K562 (cell line): ENCODE results near the gene HSPA2. TPM values are rescaled to one million over a fixed set of nuclear protein-coding genes. Genes with fewer than 3 reads are reported as not detected.

ENCODE experiments used
- ATAC-seq: fragments of 200-7000 bp; cut with Tn5 transposase; 3 replicates; pipeline ENCODE4 v1.9.1; 2020; ENCODE audit warnings: moderate library complexity
- BruUV-seq: library from RNA; stranded (reverse); fragments of 400-500 nt; replicated peaks from 2 replicates; lab custom pipeline; 2021; lab: Mats Ljungman, UMichigan
- CTCF ChIA-PET: fragments of 300-600 bp; formaldehyde crosslinking; extraction: SDS; loops from one replicate; lab custom pipeline; 2021; ENCODE audit warnings: low intra/inter-chr PET ratio; lab: Yijun Ruan, JAX
- POLR2A ChIA-PET: fragments of 300-600, 350-650 bp; sonication (Branson Sonifier 250); formaldehyde crosslinking; extraction: SDS; loops from one replicate; lab custom pipeline; 2021; ENCODE audit warnings: antibody characterized with exemption, inconsistent platforms; lab: Yijun Ruan, JAX
- DNase-seq, 4 experiments: peaks; one replicate each; pipeline versions ENCODE4 v3.0.0 to v3.0.0-alpha.2; 2011 to 2018; ENCODE audit warnings: low spot score in 3 of 4, mixed read lengths in 3 of 4; ENCODE audit errors: extremely low read depth in 1 of 4
- FAIRE-seq: peaks from 2 replicates; lab custom pipeline; 2011; peaks lifted over from hg19 to GRCh38; lab: Jason Lieb, UNC
- H2AFZ ChIP-seq: 2 replicates; pipeline ENCODE4 v1.6.0; 2011; ENCODE audit warnings: low read depth, low read length, control low read depth, inconsistent platforms
- H3K27ac ChIP-seq: fragments of 200-600 bp; 3 replicates; pipeline ENCODE4 v1.8.0; 2011; ENCODE audit warnings: low read depth, mild to moderate bottlenecking, control low read depth, inconsistent platforms, low read length, moderate library complexity, mixed read lengths; ENCODE audit errors: extremely low read depth
- H3K27me3 ChIP-seq, 2 experiments: fragments of 300-600 bp in 1 of 2; 2 replicates in 1 of 2; 3 replicates in 1 of 2; pipeline versions ENCODE4 v1.6.0 to v1.8.0; 2011; ENCODE audit warnings: inconsistent platforms in 2 of 2, low read length in 2 of 2, mild to moderate bottlenecking in 1 of 2, mixed read lengths in 1 of 2, moderate library complexity in 1 of 2; ENCODE audit not compliant: control insufficient read depth in 2 of 2, insufficient read depth in 2 of 2
- H3K36me3 ChIP-seq: fragments of 300-600 bp; 3 replicates; pipeline ENCODE4 v1.8.0; 2011; ENCODE audit warnings: mild to moderate bottlenecking, low read length, inconsistent platforms; ENCODE audit not compliant: control insufficient read depth, insufficient read depth
- H3K4me1 ChIP-seq, 2 experiments: fragments of 200-600 bp in 1 of 2; replicated peaks in 1 of 2; 2 replicates in 1 of 2; 3 replicates in 1 of 2; pipeline versions ENCODE4 v1.5.1 to v1.8.0; 2011; ENCODE audit warnings: inconsistent platforms in 2 of 2, low read length in 2 of 2, mild to moderate bottlenecking in 1 of 2, mixed read lengths in 1 of 2, moderate library complexity in 1 of 2; ENCODE audit not compliant: control insufficient read depth in 2 of 2, insufficient read depth in 2 of 2
- H3K4me2 ChIP-seq: 2 replicates; pipeline ENCODE4 v1.6.1; 2011; ENCODE audit warnings: low read length, control low read depth, inconsistent platforms, mixed read lengths; ENCODE audit not compliant: insufficient read depth
- H3K4me3 ChIP-seq: fragments of 200-600 bp; sonication (generic), shearing (Covaris generic); 2 replicates; pipeline ENCODE4 v1.5.1; 2016; ENCODE audit warnings: control low read depth, inconsistent platforms
- H3K79me2 ChIP-seq: fragments of 200-600 bp; 3 replicates; pipeline ENCODE4 v1.8.0; 2011; ENCODE audit warnings: low read length, inconsistent platforms; ENCODE audit not compliant: control insufficient read depth, insufficient read depth
- H3K9ac ChIP-seq, 2 experiments: 2 replicates each; pipeline versions ENCODE4 v1.6.0 to v1.6.1; 2011; ENCODE audit warnings: low read depth in 2 of 2, low read length in 2 of 2, control low read depth in 1 of 2, inconsistent platforms in 1 of 2, mild to moderate bottlenecking in 1 of 2, mixed read lengths in 1 of 2; ENCODE audit not compliant: insufficient read depth in 1 of 2
- H3K9me1 ChIP-seq: one replicate; pipeline ENCODE4 v1.6.0; 2011; ENCODE audit warnings: inconsistent platforms, mild to moderate bottlenecking, low read length, moderate library complexity; ENCODE audit not compliant: control insufficient read depth, insufficient read depth
- H3K9me3 ChIP-seq: replicated peaks from 2 replicates; pipeline ENCODE4 v1.5.1; 2011; ENCODE audit warnings: low read depth, low read length, inconsistent platforms; ENCODE audit not compliant: control insufficient read depth, insufficient read depth
- H4K20me1 ChIP-seq: replicated peaks from 2 replicates; pipeline ENCODE4 v1.6.1; 2011; ENCODE audit warnings: low read length, inconsistent platforms, mixed read lengths; ENCODE audit not compliant: control insufficient read depth, insufficient read depth
- C11orf30 ChIP-seq: fragments of 450-650 bp; IDR thresholded peaks from 2 replicates; pipeline ENCODE4 v1.6.1; 2016; ENCODE audit warnings: low read depth, mild to moderate bottlenecking
- CREBBP ChIP-seq: IDR thresholded peaks from one replicate; pipeline ENCODE4 v1.6.1; 2012; ENCODE audit warnings: low read depth, mild to moderate bottlenecking, control low read depth, inconsistent platforms, low read length
- MCM3 ChIP-seq: fragments of 450-650 bp; IDR thresholded peaks from 2 replicates; pipeline ENCODE4 v1.6.1; 2016
- NFYB ChIP-seq: IDR thresholded peaks from 2 replicates; pipeline ENCODE4 v1.6.1; 2011; ENCODE audit warnings: mild to moderate bottlenecking, moderate library complexity; ENCODE audit not compliant: insufficient read length; ENCODE audit errors: extremely low read depth
- POLR2H ChIP-seq: IDR thresholded peaks from 2 replicates; pipeline ENCODE4 v1.6.1; 2016; ENCODE audit warnings: missing genetic modification characterization, low read depth, mild to moderate bottlenecking, control low read depth, missing compliant biosample characterization, moderate library complexity
- RBBP5 ChIP-seq: fragments of 200-600 bp; sonication (generic); IDR thresholded peaks from 2 replicates; pipeline ENCODE4 v1.6.1; 2012; ENCODE audit warnings: borderline replicate concordance, mild to moderate bottlenecking, low read length, control low read depth, inconsistent platforms; ENCODE audit not compliant: insufficient read depth, poor library complexity, severe bottlenecking
- TEAD1 ChIP-seq, 2 experiments: fragments of 450-650 bp in 1 of 2; sonication (generic) in 1 of 2; formaldehyde crosslinking; IDR thresholded peaks; 2 replicates each; pipeline versions ENCODE4 v1.4.0 to v1.8.0; 2020 to 2022; ENCODE audit warnings: mild to moderate bottlenecking in 2 of 2, missing genetic modification reagents in 1 of 2
- XRCC5 ChIP-seq: fragments of 200-400 bp; formaldehyde crosslinking; IDR thresholded peaks from 2 replicates; pipeline ENCODE4 v1.6.1; 2017; ENCODE audit warnings: low read depth, mild to moderate bottlenecking, low read length
- ZNF197 ChIP-seq: fragments of 200-800 bp; sonication (Bioruptor generic); IDR thresholded peaks from 2 replicates; pipeline ENCODE4 v1.6.1; 2016; ENCODE audit warnings: low read depth, missing genetic modification characterization, missing compliant biosample characterization
- ZNF354B ChIP-seq: fragments of 250-450 bp; sonication (Bioruptor Pico); IDR thresholded peaks from 2 replicates; pipeline ENCODE4 v1.4.0; 2020
- ZNF668 ChIP-seq: fragments of 250-450 bp; sonication (Bioruptor Pico); IDR thresholded peaks from 2 replicates; pipeline ENCODE4 v1.8.0; 2022; ENCODE audit warnings: mild to moderate bottlenecking, inconsistent platforms
- WGBS: fragments of 100-300 bp; shearing (Covaris generic); methylation state at CpG from one replicate; pipeline ENCODE4 v1.1.6; 2016; ENCODE audit warnings: low coverage, mixed read lengths; ENCODE audit not compliant: insufficient coverage; ENCODE audit errors: missing lambda C conversion rate; 5-methylcytosine and 5-hydroxymethylcytosine counted together
- in situ Hi-C: fragments of 300-500 bp; cut with MboI; formaldehyde crosslinking; loops from 4 replicates; pipeline ENCODE4 v1.15.0; 2018; ENCODE audit warnings: inconsistent platforms, mixed read lengths
- intact Hi-C: fragments of 100-400 bp; cut with micrococcal nuclease; formaldehyde crosslinking; loops from 2 replicates; pipeline ENCODE4 v1.14.2; 2022
- polyA plus RNA-seq, 8 experiments: library from polyadenylated mRNA; depleted of rRNA in 4 of 8; stranded (reverse) in 5 of 8; unstranded in 3 of 8; fragments of >200 nt; fragmentation: Nextera tagmentation in 2 of 8; fragmentation: Illumina TruSeq in 1 of 8; extraction: Ambion mirVana in 2 of 8; extraction: Trizol in 1 of 8; gene quantifications; 2 replicates each; pipeline versions ENCODE4 v1.2.1 to v1.2.3, GENCODE V29; 2011 to 2014; ENCODE audit warnings: inconsistent platforms in 1 of 8, missing spikeins in 1 of 8
- total RNA-seq, 7 experiments: library from RNA; depleted of rRNA in 6 of 7; stranded (reverse); fragments of >200 nt in 6 of 7; fragmentation: Illumina TruSeq in 2 of 7; extraction: Trizol in 2 of 7; gene quantifications; 2 replicates each; pipeline versions ENCODE4 v1.2.1 to v1.2.3, GENCODE V29; 2011 to 2021; ENCODE audit warnings: low replicate concordance in 1 of 7

The HSPA2 gene
- total and polyA plus RNA-seq, 9 of the 15 experiments (the other 6 are each of a cell fraction or from before 2014, with no cell fraction given): not detected

GRCh38 chr14:64577211-64577610 is 36.7 kb downstream of the HSPA2 start:
- ChIA-PET POLR2A (interaction anchor here (1.0 kb wide), 1 partner anchor 14 kb away, joined by 6 read pairs; no protein-coding TSS in a partner anchor), CTCF (no interaction called here)
- no TSS peak for BruUV-seq
- no peak for ATAC-seq
- Histone ChIP-seq H3K79me2 (no peaks in the 10 kb centered on the region), H3K9me1 (no peaks in the 10 kb centered on the region), H3K9ac (no peak overlapping the region), H2AFZ (no peak overlapping the region), H4K20me1 (no peaks in the 10 kb centered on the region), H3K9me3 (no peaks in the 10 kb centered on the region), H3K4me2 (no peak overlapping the region), H3K36me3 (no peaks in the 10 kb centered on the region), H3K4me3 (no peak overlapping the region), H3K27ac (no peak overlapping the region), H3K4me1 (no peaks in the 10 kb centered on the region), H3K27me3 (peaks cover 5 to 12% of the 10 kb centered on the region in 2 experiments; a peak in 3 of 5 replicates)
- in situ Hi-C loops: no loop called here
- DNase-seq: no peak
- FAIRE-seq: no peak
- intact Hi-C loops: no loop called here
- TF ChIP-seq RBBP5 (no peak), XRCC5 (no peak)
- WGBS: 5% methylated on average over 5 of the region's 5 CpGs

GRCh38 chr14:64580467-64580866 is 39.9 kb downstream of the HSPA2 start:
- H3K9me1 ChIP-seq: no peaks in the 10 kb centered on the region
- intact Hi-C loops: no loop called here
- H4K20me1 ChIP-seq: no peaks in the 10 kb centered on the region
- H3K4me1 ChIP-seq: no peaks in the 10 kb centered on the region
- no peaks in the 10 kb centered on the region for H3K79me2 ChIP-seq
- no peaks in the 10 kb centered on the region for H3K9me3 ChIP-seq
- H3K27ac ChIP-seq: no peak overlapping the region
- TF ChIP-seq ZNF668 (CRISPR knock-in tag) (no peak), ZNF354B (CRISPR knock-in tag) (no peak), POLR2H (tag) (no peak), NFYB (no peak), C11orf30 (no peak), TEAD1 (CRISPR knock-in tag; IDR thresholded peaks at IDR 0.05) (no peak), MCM3 (no peak), ZNF197 (CRISPR knock-in tag) (no peak), CREBBP (no peak)
- WGBS: 6% methylated on average over 4 of the region's 7 CpGs
- no peak overlapping the region for H3K9ac ChIP-seq
- no peak overlapping the region for H3K4me2 ChIP-seq
- in situ Hi-C loops: no loop called here
- no TSS peak for BruUV-seq
- no peak for FAIRE-seq
- no peaks in the 10 kb centered on the region for H3K36me3 ChIP-seq
- H3K4me3 ChIP-seq: no peak overlapping the region
- H3K27me3 ChIP-seq: peaks cover 5 to 8% of the 10 kb centered on the region in 2 experiments; a peak in 3 of 5 replicates
- no peak for DNase-seq
- H2AFZ ChIP-seq: no peak overlapping the region
- no peak for ATAC-seq
- CTCF ChIA-PET: no interaction called here
- POLR2A ChIA-PET: no interaction called here
